Upper lobe of right lung (tissue), 1 donor: ENCODE results near the gene CUL1. TPM values are rescaled to one million over a fixed set of nuclear protein-coding genes. Genes with fewer than 3 reads are reported as not detected.

Source experiments
- ATAC-seq: fragments of 200-7000 bp; cut with Tn5 transposase; one replicate; pipeline ENCODE4 v1.9.1; 2020; ENCODE audit warnings: mild to moderate bottlenecking, moderate library complexity
- DNase-seq: peaks from one replicate; pipeline ENCODE4 v3.0.0-alpha.2; 2020
- H3K27ac ChIP-seq: fragments of 200-600 bp; one replicate; pipeline ENCODE4 v1.8.0; 2022
- H3K27me3 ChIP-seq: fragments of 200-600 bp; one replicate; pipeline ENCODE4 v1.8.0; 2022; ENCODE audit warnings: mild to moderate bottlenecking
- H3K36me3 ChIP-seq: fragments of 200-600 bp; one replicate; pipeline ENCODE4 v1.8.0; 2022
- H3K4me1 ChIP-seq: fragments of 200-600 bp; one replicate; pipeline ENCODE4 v1.8.0; 2022
- H3K4me3 ChIP-seq: fragments of 200-600 bp; one replicate; pipeline ENCODE4 v1.8.0; 2022; ENCODE audit warnings: mild to moderate bottlenecking
- H3K9me3 ChIP-seq: fragments of 200-600 bp; one replicate; pipeline ENCODE4 v1.8.0; 2022
- CTCF ChIP-seq: fragments of 200-600 bp; IDR thresholded peaks from one replicate; pipeline ENCODE4 v1.8.0; 2022; ENCODE audit warnings: antibody characterized with exemption
- intact Hi-C: fragments of 100-400 bp; cut with DNase I; formaldehyde crosslinking; loops from one replicate; pipeline ENCODE4 v1.11.0; 2022
- total RNA-seq: library from RNA; stranded (reverse); fragmentation: NEBNext Ultra II Directional; extraction: Animal tissue kit (Norgen Biotek cat#: 25700); gene quantifications from one replicate; pipeline ENCODE4 v1.2.1, GENCODE V29; 2021
- donor health status: DM: no; HTN: yes; CAD: no; lungs with severe emphysema.

CUL1 gene
- total RNA-seq, 1 donor from 2014 or later, result 44.4 TPM

GRCh38 chr7:148830897-148831692, 132.4 kb downstream of the CUL1 start:
- Histone ChIP-seq H3K27ac (no peak overlapping the region), H3K4me1 (no peaks in the 10 kb centered on the region), H3K4me3 (no peak overlapping the region), H3K9me3 (no peaks in the 10 kb centered on the region), H3K36me3 (no peaks in the 10 kb centered on the region), H3K27me3 (no peaks in the 10 kb centered on the region)
- no peak for TF ChIP-seq CTCF
- intact Hi-C loops, result no loop called here
- ATAC-seq (no peak), DNase-seq (no peak)

GRCh38 chr7:148831782-148832181, 133.1 kb downstream of the CUL1 start:
- intact Hi-C loops, result no loop called here
- Histone ChIP-seq H3K4me3 (no peak overlapping the region), H3K27ac (no peak overlapping the region), H3K27me3 (no peaks in the 10 kb centered on the region), H3K4me1 (no peaks in the 10 kb centered on the region), H3K36me3 (no peaks in the 10 kb centered on the region), H3K9me3 (no peaks in the 10 kb centered on the region)
- ATAC-seq (no peak), DNase-seq (no peak)
- TF ChIP-seq CTCF, result no peak

GRCh38 chr7:148834605-148835004, 135.9 kb downstream of the CUL1 start:
- TF ChIP-seq CTCF, result no peak
- Histone ChIP-seq H3K27me3 (no peaks in the 10 kb centered on the region), H3K9me3 (no peaks in the 10 kb centered on the region), H3K27ac (no peak overlapping the region), H3K36me3 (no peaks in the 10 kb centered on the region), H3K4me1 (no peaks in the 10 kb centered on the region), H3K4me3 (no peak overlapping the region)
- intact Hi-C loops, result no loop called here
- ATAC-seq (no peak), DNase-seq (no peak)

DNA sequence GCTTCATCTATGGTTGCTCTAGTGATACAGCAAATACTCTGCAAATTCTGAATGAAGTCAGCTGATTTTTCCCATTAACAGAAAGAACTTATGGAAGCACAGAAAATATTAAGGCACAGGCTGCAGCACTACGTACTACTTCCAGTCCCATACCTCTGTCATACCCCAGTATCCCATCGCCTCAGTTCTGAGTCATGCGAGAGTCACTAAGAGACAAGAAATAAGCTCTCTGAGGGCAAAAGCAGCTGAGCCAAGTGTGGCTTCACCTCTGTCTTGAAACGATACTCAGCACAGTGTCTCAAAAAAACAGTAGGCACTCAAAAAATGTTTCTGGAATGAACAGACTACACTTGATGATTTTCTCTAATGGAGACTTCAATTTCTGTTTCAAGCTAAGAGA, 137.2 kb downstream of the CUL1 start:
- no peak overlapping the region for H3K4me3 ChIP-seq
- TF ChIP-seq CTCF, result no peak
- no peak for ATAC-seq
- H3K4me1 ChIP-seq, result no peaks in the 10 kb centered on the region
- no peaks in the 10 kb centered on the region for H3K9me3 ChIP-seq
- intact Hi-C loops, result no loop called here
- no peak for DNase-seq
- no peak overlapping the region for H3K27ac ChIP-seq
- H3K36me3 ChIP-seq, result no peaks in the 10 kb centered on the region
- no peaks in the 10 kb centered on the region for H3K27me3 ChIP-seq

- Histone ChIP-seq H3K4me1 (no peaks in the 10 kb centered on the region), H3K27ac (no peak overlapping the region), H3K4me3 (no peak overlapping the region), H3K27me3 (no peaks in the 10 kb centered on the region), H3K36me3 (no peaks in the 10 kb centered on the region), H3K9me3 (no peaks in the 10 kb centered on the region)
- TF ChIP-seq CTCF, result no peak
- intact Hi-C loops, result no loop called here
- ATAC-seq, result no peak
- no peak for DNase-seq
Observed at GRCh38 chr7:148838905-148839304, 140.2 kb downstream of the CUL1 start.
